ENCODE data around the gene SULF2. TPM values are rescaled to one million over a fixed set of nuclear protein-coding genes. Genes with fewer than 3 reads are reported as not detected.

SULF2 gene
- total and polyA plus RNA-seq, 3 donors from 2014 or later: 61.5 to 117 (median 95.6) TPM

- DNase-seq: no peak
- Histone ChIP-seq H3K4me1 (peaks cover 16% of the 10 kb centered on the region), H3K27me3 (no peaks in the 10 kb centered on the region), H3K9me3 (no peaks in the 10 kb centered on the region), H3K36me3 (ENCODE audit: low read depth, missing control alignments) (no peaks in the 10 kb centered on the region), H3K27ac (no peak overlapping the region), H3K4me3 (no peak overlapping the region)
- TF ChIP-seq, protein P1, sequence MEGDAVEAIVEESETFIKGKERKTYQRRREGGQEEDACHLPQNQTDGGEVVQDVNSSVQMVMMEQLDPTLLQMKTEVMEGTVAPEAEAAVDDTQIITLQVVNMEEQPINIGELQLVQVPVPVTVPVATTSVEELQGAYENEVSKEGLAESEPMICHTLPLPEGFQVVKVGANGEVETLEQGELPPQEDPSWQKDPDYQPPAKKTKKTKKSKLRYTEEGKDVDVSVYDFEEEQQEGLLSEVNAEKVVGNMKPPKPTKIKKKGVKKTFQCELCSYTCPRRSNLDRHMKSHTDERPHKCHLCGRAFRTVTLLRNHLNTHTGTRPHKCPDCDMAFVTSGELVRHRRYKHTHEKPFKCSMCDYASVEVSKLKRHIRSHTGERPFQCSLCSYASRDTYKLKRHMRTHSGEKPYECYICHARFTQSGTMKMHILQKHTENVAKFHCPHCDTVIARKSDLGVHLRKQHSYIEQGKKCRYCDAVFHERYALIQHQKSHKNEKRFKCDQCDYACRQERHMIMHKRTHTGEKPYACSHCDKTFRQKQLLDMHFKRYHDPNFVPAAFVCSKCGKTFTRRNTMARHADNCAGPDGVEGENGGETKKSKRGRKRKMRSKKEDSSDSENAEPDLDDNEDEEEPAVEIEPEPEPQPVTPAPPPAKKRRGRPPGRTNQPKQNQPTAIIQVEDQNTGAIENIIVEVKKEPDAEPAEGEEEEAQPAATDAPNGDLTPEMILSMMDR (IDR thresholded peaks at IDR 0.05): no peak
- no peak for TF ChIP-seq POLR2A (IDR thresholded peaks at IDR 0.05)
- WGBS, 2 donors: 80 to 82% methylated on average over 23 to 32 of the region's 32 CpGs
- intact Hi-C loops (cut with DNase I; ENCODE audit: low total_unique reads): no loop called here
These were observed 27.9 kb downstream of the SULF2 start for GRCh38 chr20:47757145-47758035.

GRCh38 chr20:47754946-47755652 is 30.2 kb downstream of the SULF2 start:
- H3K27me3 ChIP-seq: no peaks in the 10 kb centered on the region
- no peaks in the 10 kb centered on the region for H3K9me3 ChIP-seq
- DNase-seq: no peak
- H3K4me3 ChIP-seq: no peak overlapping the region
- no peaks in the 10 kb centered on the region for H3K36me3 ChIP-seq (ENCODE audit: low read depth, missing control alignments)
- no peak for TF ChIP-seq POLR2A (IDR thresholded peaks at IDR 0.05)
- TF ChIP-seq, protein P1 (IDR thresholded peaks at IDR 0.05): no peak
- intact Hi-C loops (cut with DNase I; ENCODE audit: low total_unique reads): no loop called here
- peaks cover 13% of the 10 kb centered on the region for H3K4me1 ChIP-seq
- WGBS, 2 donors: 84 to 93% methylated on average over 10 of the region's 10 CpGs
- no peak overlapping the region for H3K27ac ChIP-seq

- no peak overlapping the region for H3K4me3 ChIP-seq
These were observed 30.9 kb downstream of the SULF2 start for GRCh38 chr20:47754388-47754715.

GRCh38 chr20:47753576-47754387 is 31.5 kb downstream of the SULF2 start:
- Histone ChIP-seq H3K36me3 (ENCODE audit: low read depth, missing control alignments) (no peaks in the 10 kb centered on the region), H3K27me3 (no peaks in the 10 kb centered on the region), H3K9me3 (no peaks in the 10 kb centered on the region), H3K4me1 (peaks cover 17% of the 10 kb centered on the region), H3K27ac (no peak overlapping the region), H3K4me3 (no peak overlapping the region)
- TF ChIP-seq POLR2A (IDR thresholded peaks at IDR 0.05): no peak
- TF ChIP-seq, protein P1 (IDR thresholded peaks at IDR 0.05): no peak
- no peak for DNase-seq
- intact Hi-C loops (cut with DNase I; ENCODE audit: low total_unique reads): no loop called here
- 87 to 93% methylated on average over 12 to 14 of the region's 14 CpGs for WGBS, 2 donors

More at GRCh38 chr20:47754388-47754715, 30.9 kb downstream of the SULF2 start:
- Histone ChIP-seq H3K36me3 (ENCODE audit: low read depth, missing control alignments) (no peaks in the 10 kb centered on the region), H3K9me3 (no peaks in the 10 kb centered on the region), H3K27ac (no peak overlapping the region), H3K27me3 (no peaks in the 10 kb centered on the region), H3K4me1 (peaks cover 18% of the 10 kb centered on the region)
- 96 to 100% methylated on average over 2 of the region's 2 CpGs for WGBS, 2 donors
- TF ChIP-seq, protein P1 (IDR thresholded peaks at IDR 0.05): no peak
- TF ChIP-seq POLR2A (IDR thresholded peaks at IDR 0.05): no peak
- intact Hi-C loops (cut with DNase I; ENCODE audit: low total_unique reads): no loop called here
- no peak for DNase-seq

Measured in testis (tissue), 3 donors.